Thyroid gland (tissue), 4 donors: ENCODE data around the gene SND1.

Experiments used
- POLR2A ChIP-seq, 2 donors: fragments of 450-650 bp; IDR thresholded peaks; one replicate each; pipeline ENCODE4 v1.6.1; 2017; ENCODE audit warnings: antibody characterized with exemption in 2 of 2, mild to moderate bottlenecking in 2 of 2, moderate library complexity in 1 of 2
- TF ChIP-seq, protein P1 (sequence below), 6 experiments: fragments of 200-600 bp in 3 of 6; fragments of 450-650 bp in 3 of 6; sonication (generic) in 3 of 6; IDR thresholded peaks; one replicate each; pipeline ENCODE4 v1.5.1; 2016 to 2019; ENCODE audit warnings: antibody characterized with exemption in 6 of 6, mild to moderate bottlenecking in 2 of 6, inconsistent platforms in 1 of 6, moderate library complexity in 1 of 6

- no peak for TF ChIP-seq POLR2A (IDR thresholded peaks at IDR 0.05)
- TF ChIP-seq, protein P1, sequence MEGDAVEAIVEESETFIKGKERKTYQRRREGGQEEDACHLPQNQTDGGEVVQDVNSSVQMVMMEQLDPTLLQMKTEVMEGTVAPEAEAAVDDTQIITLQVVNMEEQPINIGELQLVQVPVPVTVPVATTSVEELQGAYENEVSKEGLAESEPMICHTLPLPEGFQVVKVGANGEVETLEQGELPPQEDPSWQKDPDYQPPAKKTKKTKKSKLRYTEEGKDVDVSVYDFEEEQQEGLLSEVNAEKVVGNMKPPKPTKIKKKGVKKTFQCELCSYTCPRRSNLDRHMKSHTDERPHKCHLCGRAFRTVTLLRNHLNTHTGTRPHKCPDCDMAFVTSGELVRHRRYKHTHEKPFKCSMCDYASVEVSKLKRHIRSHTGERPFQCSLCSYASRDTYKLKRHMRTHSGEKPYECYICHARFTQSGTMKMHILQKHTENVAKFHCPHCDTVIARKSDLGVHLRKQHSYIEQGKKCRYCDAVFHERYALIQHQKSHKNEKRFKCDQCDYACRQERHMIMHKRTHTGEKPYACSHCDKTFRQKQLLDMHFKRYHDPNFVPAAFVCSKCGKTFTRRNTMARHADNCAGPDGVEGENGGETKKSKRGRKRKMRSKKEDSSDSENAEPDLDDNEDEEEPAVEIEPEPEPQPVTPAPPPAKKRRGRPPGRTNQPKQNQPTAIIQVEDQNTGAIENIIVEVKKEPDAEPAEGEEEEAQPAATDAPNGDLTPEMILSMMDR (IDR thresholded peaks at IDR 0.05) = no peak
Measured at GRCh38 chr7:127979728-127980126, 327.7 kb downstream of the SND1 start.
